ENCODE results near the gene PDZRN4.

DNA sequence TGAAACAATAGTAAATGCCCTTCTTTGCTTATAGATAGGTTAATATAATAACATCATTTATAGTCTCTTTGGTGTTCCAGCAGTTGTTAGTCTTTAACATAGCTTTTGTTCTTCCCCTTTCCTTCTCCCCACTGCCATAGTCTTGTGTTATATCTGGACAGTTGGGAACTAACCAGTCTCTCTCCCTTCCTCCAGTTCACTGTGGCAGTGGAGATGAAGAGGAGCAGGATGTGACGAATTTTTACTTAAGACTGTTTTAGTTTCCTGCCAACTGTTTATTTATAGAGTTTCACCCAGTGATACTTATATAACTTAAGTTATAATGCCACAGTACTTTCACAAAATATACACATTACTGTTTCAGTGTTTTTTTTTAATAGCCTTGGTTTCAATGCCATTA is 277.4 kb downstream of the PDZRN4 start:
- TF ChIP-seq, protein P1, sequence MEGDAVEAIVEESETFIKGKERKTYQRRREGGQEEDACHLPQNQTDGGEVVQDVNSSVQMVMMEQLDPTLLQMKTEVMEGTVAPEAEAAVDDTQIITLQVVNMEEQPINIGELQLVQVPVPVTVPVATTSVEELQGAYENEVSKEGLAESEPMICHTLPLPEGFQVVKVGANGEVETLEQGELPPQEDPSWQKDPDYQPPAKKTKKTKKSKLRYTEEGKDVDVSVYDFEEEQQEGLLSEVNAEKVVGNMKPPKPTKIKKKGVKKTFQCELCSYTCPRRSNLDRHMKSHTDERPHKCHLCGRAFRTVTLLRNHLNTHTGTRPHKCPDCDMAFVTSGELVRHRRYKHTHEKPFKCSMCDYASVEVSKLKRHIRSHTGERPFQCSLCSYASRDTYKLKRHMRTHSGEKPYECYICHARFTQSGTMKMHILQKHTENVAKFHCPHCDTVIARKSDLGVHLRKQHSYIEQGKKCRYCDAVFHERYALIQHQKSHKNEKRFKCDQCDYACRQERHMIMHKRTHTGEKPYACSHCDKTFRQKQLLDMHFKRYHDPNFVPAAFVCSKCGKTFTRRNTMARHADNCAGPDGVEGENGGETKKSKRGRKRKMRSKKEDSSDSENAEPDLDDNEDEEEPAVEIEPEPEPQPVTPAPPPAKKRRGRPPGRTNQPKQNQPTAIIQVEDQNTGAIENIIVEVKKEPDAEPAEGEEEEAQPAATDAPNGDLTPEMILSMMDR (IDR thresholded peaks at IDR 0.05): no peak
- TF ChIP-seq POLR2AphosphoS5 (IDR thresholded peaks at IDR 0.05) (no peak), POLR2A (IDR thresholded peaks at IDR 0.05) (no peak), EP300 (IDR thresholded peaks at IDR 0.05; ENCODE audit: low read depth) (no peak)
